WTC11 (cell line): ENCODE results near the gene CFAP119.

Experiments
- CREM ChIP-seq: sonication (generic); formaldehyde crosslinking; IDR thresholded peaks from 2 replicates; pipeline ENCODE4 v1.8.1; 2022; ENCODE audit warnings: mild to moderate bottlenecking, missing genetic modification reagents, moderate library complexity
- CTCF ChIP-seq: fragments of 200-600 bp; IDR thresholded peaks from 2 replicates; pipeline ENCODE4 v1.8.0; 2022; ENCODE audit warnings: antibody characterized with exemption
- IRF1 ChIP-seq: sonication (generic); formaldehyde crosslinking; IDR thresholded peaks from 2 replicates; pipeline ENCODE4 v1.8.0; 2023; ENCODE audit warnings: missing genetic modification reagents
- MXD4 ChIP-seq: fragments of 250-450 bp; sonication (Bioruptor Pico); IDR thresholded peaks from 2 replicates; pipeline ENCODE4 v1.8.0; 2021; ENCODE audit warnings: mild to moderate bottlenecking, moderate library complexity, borderline replicate concordance
- USF1 ChIP-seq: sonication (generic); formaldehyde crosslinking; IDR thresholded peaks from 2 replicates; pipeline ENCODE4 v1.8.0; 2022; ENCODE audit warnings: mild to moderate bottlenecking, missing genetic modification reagents
- USF2 ChIP-seq: sonication (generic); formaldehyde crosslinking; IDR thresholded peaks from 2 replicates; pipeline ENCODE4 v1.8.1; 2023; ENCODE audit warnings: mild to moderate bottlenecking, missing genetic modification reagents, moderate library complexity
- ZNF219 ChIP-seq: sonication (generic); formaldehyde crosslinking; IDR thresholded peaks from 2 replicates; pipeline ENCODE4 v1.8.0; 2023; ENCODE audit warnings: missing genetic modification reagents, mild to moderate bottlenecking, borderline replicate concordance

GRCh38 chr16:30736995-30737793 lies 24.7 kb downstream of the CFAP119 start:
- TF ChIP-seq CTCF (no peak), MXD4 (no peak), ZNF219 (CRISPR knock-in tag) (no peak), CREM (no peak), USF1 (no peak), IRF1 (CRISPR knock-in tag) (no peak), USF2 (CRISPR knock-in tag) (no peak)
